Measurements from ENCODE around the gene ZNF780B. TPM values are rescaled to one million over a fixed set of nuclear protein-coding genes. Genes with fewer than 3 reads are reported as not detected.

Gene ZNF780B
- total RNA-seq, 1 donor from 2014 or later: 11.4 TPM

- DNase-seq (ENCODE audit: low spot score): no peak
Measured at GRCh38 chr19:39983695-39984300, 72.2 kb downstream of the ZNF780B start.

GRCh38 chr19:39982883-39983282 is 73.1 kb downstream of the ZNF780B start:
- DNase-seq (ENCODE audit: low spot score): peak; percentile 20

Other genes with a start within 250 kb of the ZNF780B start
- 8.8 TPM for gene DYRK1B, start 222.1 kb downstream of the ZNF780B start, total RNA-seq
- 121 TPM for gene FBL, start 209.9 kb downstream of the ZNF780B start, total RNA-seq
- gene FCGBP, start 121.6 kb downstream of the ZNF780B start, total RNA-seq: 108 TPM
- gene PSMC4, start 85.1 kb downstream of the ZNF780B start, total RNA-seq: 85.5 TPM
- 3.9 TPM for gene ZNF546, start 59.2 kb downstream of the ZNF780B start, total RNA-seq
- gene ZNF780A, start 34.7 kb upstream of the ZNF780B start, total RNA-seq: 12.7 TPM
- gene MAP3K10, start 135.2 kb upstream of the ZNF780B start, total RNA-seq: 18.0 TPM
- gene TTC9B, start 162.2 kb upstream of the ZNF780B start, total RNA-seq: not detected
- gene CCNP, start 170.5 kb upstream of the ZNF780B start, total RNA-seq: 0.39 TPM
- 189 TPM for gene AKT2, start 229.1 kb upstream of the ZNF780B start, total RNA-seq

Measured in mesenteric fat pad (tissue), 1 donor.